NCI-H1694 treated with DMSO at 0.1 percent for 48 hours (cell line): ENCODE measurements around the gene TPX2.
"Not testable (repeated sequence)": the region's sequence is repeated elsewhere in the genome, so short reads cannot be mapped to it uniquely, and the experiment has no call there.

Experiments used
- DNase-seq: peaks from one replicate; lab custom pipeline; 2025; lab: John Stamatoyannopoulos, UW

TPX2 gene

DNA sequence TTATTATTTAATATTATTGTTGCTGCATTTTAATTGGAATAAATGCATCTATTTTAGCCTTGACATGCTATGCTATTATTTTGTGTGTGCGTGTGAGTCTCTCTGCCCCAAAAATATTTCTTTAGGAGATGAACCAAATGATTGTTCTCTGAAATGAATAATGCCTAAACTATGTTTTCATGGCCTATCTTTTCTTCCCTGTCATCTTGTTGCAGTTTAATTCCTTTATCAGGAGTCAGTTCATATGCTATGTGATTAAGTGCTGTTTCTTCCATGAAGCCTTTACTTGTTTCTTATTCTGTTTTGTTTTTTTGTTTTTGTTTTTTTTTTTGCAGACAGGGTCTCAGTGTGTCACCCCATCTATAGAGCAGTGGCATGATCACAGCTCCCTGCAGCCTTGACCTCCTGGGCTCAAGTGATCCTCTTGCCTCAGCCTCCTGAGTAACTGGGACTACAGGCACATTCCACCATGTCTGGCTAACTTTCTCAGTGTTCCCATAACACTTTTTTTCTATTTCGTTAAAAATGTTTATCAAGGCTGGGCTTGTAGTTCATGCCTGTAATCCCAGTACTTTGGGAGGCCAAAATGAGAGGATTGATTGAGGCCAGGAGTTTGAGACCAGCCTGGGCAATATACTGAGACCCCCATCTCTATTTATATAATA is 25.7 kb downstream of the TPX2 start:
- no peak for DNase-seq

DNA sequence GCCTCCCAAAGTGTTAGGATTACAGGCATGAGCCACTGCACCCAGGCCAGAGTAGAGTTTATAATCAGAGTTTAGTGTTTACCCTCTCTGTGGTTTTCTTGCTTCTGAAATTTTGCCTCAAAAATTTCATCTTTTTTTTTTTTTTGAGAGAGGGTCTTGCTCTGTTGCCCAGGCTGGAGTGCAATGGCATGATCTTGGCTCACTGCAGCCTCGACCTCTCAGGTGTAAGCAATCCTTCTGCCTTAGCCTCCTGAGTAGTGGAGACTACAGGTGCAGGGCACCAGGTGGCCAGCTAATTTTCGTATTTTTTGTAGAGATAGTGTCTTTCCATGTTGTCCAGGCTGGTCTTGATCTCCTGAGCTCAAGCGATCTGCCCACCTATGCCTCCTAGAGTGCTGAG is 28.7 kb downstream of the TPX2 start:
- DNase-seq, result no peak

DNA sequence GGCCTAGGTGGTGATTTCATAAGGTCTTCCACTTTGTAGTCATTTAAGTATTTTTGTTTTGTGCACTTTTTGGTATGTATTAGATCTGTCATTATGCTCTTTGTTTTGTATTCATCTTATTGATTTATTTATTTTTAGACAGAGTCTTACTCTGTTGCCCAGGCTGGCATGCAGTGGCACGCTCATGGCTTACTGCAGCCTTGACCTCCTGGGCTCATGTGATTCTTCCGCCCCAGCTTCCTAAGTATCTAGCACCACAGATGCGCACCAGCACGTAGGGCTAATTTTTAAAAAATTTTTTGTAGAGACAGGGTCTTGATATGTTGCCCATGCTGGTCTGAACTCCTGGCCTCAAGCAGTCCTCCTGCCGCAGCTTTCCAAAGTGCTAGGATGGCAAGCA is 30.6 kb downstream of the TPX2 start:
- no peak for DNase-seq

DNA sequence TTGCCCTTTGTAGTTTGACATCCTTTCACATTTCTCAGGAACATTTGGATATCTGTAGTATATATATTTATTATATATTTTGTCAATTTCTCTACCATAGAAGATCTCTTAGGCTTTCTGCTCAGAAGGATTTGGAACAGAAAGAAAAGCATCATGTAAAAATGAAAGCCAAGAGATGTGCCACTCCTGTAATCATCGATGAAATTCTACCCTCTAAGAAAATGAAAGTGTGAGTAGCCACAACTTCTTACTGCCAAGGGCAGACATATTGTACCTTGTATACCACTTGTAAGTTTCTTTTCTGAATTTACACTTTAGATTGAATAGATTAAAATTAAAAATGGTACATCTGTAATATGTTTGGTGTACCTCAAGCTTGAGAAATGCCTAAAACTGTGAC is 31.2 kb downstream of the TPX2 start:
- no peak for DNase-seq

DNA sequence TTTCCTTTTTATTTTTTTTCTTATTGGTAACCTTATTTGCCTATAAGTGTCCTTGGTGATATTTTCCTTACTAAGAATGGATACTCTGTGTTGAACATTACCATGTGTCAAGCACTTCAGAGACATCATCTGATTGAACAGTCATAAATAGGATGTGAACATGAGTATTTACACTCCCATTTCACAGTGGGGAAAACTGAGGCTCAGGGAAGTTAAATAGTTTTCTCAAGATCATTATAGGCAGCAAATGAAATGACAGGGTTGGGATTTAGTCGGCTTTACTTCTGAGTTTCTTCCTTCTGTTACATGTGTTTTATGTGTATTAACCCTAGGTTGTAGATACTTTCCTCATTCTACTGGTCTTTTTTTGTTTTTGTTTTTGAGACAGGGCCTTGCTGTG is 35.3 kb downstream of the TPX2 start:
- DNase-seq, result no peak

DNA sequence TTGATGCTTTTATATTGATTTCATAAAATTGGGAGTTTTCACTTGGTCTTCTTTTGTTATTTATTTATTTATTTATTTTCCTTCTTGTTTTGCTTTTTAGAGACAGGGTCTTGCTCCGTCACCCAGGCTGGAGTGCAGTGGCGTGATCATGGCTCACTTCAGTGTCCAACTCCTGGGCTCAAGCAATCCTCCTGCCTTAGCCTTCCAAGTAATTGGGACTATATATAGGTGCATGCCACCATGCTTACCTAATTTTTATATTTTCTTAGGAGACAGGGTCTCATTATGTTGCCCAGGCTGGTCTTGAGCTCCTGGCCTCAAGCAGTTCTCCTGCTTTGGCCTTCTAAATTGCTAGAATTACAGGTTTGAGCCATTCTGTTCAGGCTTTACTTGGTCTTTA is 41.7 kb downstream of the TPX2 start:
- DNase-seq, result no peak

DNA sequence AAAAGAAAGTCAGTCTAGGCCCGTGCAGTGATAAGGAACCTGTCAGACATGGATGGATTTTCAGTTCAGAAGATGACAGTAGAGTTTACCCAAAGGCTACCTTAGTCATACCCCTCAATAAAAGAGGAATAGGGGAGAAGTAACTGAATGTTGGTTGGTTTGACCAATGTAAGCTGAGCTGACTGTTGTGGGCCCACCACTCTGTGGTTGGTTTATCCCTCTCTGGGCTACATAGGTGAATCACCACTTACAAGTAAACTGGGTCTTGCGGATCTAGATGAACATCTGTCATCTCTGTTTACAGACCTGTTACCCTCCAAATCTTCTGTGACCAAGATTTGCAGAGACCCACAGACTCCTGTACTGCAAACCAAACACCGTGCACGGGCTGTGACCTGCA is 42.9 kb downstream of the TPX2 start:
- DNase-seq, result no peak

DNA sequence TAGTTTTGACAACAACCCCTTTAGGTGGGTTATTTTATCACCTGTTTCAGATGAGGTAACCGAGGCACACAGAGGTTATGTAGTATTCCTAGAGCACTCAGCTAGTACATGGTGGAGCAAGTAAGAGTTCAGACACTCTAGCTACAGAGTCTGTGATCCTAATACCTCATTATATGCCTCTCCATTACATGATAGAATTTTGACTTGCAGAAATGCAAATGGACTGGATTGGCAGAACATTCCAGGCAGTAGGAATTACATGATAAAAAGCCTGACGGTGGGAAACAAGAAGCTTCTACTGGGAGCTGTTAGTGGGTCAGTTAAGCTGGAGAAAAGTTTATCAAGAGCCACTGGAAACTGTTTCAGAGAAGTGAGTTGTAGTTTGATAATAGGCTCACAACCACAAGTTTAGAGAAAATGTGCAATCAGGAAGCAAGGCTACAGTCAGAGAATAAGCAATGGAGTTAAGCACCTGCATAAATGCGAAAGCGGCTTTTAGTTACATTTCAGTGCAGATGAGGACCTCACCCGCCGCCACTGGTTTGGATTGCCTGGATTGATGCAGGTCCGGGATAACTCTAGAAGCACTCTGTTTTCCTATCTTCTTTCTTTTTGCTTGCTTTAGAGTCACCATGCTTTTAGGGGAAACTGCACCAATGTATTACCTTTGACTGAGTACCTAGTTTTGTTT is 45.4 kb downstream of the TPX2 start:
- no peak for DNase-seq

DNA sequence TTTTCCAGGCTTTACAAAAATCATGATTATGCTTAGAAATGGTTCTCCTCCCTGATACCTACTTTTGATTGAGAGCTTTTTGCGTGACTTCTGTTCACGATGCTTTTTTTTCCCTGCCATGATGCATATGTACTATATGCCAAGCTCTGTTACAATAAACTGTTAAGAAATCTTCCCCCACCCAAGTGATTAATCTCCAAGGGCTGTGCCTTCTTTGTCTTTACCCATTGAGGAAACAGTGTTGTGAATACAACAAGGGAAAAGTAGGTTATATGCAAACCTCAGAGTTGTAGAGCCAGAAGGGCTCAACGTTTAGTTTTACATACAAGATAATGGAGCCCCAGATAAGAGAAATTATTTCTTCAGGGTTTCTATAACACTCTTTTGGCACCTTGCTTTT is 46.0 kb downstream of the TPX2 start:
- DNase-seq, result no peak

DNA sequence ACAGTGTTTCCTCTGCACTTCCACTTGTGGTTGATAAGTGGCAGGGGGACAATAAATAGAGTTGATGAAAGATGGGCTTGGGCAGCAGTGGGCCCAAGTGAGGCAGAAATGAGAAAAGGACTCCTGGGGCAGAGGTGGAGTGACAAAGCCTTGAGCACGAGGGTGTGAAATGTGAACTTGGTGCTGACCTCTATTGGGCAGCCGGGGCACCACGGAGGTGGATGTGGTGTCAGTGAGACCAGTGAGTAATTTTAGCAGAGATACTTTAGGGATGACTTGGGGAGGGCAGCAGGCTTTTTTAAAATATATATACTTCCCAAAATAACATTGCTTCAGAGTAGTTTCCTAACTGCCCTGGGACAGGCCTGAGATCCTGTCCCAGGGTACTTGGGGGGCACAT is 49.5 kb downstream of the TPX2 start:
- no peak for DNase-seq

DNA sequence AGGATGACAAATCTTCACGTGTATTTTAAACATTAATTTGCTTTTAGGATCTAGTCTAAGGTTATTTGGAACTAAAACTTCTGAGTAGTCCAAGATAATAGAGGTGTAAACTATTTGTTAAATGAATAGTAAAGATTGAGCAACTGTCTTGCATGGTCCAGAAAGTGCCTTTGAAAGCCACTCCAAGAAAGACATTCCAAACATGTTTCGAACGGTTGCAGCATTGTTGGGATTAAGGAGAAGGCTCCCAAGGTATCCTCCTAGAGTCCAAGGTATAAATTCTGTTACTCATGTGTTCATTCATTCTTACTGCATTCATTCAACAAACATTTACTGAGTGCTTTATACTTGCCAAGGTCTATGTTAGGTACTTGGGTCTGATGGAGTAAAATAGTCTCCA is 51.3 kb downstream of the TPX2 start:
- no peak for DNase-seq

DNA sequence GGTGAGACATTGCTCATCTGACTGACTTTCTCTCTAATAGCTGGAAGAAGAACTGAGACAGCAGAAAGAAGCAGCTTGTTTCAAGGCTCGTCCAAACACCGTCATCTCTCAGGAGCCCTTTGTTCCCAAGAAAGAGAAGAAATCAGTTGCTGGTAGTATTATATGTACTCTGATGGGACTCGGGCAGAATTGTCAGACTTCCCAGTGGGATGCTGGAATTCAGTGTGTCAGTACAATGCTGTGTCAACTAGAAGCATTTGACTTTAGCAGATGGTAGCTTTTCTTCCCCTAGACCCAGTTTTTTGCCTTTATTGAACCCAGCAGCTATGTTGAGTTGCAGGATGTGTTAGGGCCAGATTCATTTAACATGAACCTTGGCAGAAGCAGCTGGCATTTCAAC is 58.3 kb downstream of the TPX2 start:
- no peak for DNase-seq

DNA sequence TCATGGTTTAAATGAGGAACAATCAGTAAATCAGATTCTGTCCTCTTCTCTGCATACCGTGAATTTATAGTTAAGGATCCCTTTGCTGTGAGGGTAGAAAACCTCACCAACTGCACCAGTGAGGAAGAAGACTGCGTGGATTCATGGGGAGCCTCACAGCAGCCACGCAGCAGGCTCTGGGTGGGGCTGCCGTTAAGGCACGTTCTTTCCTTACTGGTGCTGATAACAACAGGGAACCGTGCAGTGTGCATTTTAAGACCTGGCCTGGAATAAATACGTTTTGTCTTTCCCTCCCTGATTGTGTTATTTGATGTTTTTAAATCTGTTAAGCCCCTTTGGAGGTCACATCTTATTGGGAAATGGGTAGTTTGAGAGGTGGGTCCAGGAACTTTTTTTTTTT is 62.4 kb downstream of the TPX2 start:
- no peak for DNase-seq

DNA sequence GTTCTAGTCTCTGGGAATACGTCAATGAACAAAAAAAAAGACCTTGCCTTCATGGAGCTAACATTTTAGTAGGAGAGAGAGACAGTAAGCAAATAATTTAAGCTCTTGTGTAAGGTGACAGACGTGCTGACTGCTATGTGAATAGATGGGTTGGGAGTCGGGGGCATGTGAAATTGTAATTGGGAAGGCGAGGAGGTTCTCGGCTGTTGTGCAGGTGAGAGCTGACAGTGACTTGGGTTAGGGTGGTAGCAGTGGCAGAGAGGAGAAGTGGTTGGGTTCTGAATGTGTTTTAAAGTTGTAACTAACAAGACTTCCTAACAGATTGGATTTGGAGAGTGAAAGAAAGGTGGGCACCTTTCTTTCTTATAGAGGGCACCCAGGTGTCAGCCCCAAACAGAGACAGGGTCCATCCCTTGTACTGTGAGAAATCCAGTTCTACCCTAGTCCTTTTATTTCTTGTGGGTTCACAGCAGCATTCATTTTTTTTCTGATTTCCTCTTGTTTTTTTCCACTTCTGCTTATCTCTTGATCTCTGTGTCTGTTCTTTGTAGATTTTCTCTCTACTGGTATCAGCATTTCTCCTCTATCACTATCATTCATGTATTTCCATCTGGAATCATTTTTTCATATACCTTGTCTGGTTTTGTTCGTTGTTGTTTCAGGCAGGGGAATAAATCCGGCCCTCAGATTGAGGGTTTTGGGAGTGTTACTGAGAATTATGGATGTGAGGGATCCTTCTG is 64.6 kb downstream of the TPX2 start:
- no peak for DNase-seq

DNA sequence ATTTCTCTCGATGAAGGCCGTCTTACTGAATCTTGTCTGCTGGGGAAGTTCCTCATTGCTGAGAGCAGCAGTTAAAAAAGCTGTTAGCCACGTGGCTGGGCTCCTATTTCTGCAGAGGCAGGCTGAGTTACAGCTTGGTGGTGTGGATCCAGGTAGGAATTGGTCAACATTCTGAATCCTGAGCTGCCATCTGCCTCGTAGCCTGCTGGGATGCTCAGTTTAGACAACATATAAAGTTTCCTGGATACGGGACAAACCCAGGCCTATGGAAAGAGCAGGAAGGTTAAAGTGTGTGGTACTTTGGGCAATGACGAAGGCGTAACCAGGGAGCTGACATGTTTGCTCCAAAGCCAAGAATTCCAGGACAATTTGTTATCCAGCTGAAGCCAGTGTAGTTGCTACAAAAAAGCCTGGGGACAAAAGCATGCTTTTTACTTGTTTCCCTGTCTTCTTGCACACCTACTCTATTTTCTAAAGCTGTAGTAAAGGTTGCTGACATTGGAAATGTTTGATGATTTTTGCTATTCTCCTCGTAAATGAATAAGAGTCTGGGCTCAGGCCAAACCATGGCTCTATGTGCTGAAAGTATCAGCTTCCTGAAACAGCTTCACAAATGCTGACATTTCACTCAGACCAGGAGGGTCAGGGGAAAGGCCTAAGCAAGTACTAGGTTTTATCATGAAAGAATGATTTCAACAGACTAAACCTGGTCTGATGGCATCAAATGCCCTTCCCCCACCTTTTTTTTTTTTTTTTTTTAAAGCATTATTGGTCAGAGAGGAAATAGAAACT is 67.7 kb downstream of the TPX2 start:
- no peak for DNase-seq

DNA sequence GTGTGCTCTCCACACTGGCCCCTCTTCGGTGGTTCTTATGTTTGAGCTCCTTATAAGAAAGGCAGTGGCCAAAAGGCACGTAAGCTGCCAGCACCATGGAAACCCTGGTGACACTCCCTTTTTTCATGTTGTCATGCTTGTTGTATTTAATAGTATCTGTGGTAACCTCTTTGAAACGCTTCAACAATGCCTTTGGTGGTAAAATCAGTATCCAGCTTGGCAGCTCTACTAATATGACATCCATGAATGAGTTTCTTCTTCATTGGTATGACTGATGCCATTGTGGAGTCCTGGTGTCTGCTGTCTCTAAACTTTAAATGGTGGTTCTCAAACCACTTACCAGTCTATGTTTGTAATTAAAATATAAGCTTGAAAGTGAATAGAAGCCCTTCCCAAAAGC is 69.4 kb downstream of the TPX2 start:
- DNase-seq, result no peak

DNA sequence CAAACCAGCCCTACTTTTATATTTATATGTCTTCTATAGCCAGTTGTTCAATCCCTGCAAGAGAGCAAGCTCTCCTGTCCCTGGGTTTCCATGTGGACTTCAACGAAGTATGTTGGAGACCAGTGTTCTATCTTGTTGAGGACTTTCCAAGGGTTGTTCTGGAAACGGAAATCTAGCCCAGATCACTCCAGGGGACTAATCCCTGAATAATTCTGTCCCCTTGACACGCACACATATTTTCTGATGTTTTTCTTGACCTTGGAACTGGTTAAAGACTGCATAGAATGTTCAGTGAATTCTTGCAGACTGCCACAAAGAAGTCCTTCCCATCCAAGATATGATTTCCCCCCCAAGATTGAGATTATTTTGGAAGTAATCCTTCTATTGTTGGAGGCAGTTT is 70.6 kb downstream of the TPX2 start:
- DNase-seq, result no peak

DNA sequence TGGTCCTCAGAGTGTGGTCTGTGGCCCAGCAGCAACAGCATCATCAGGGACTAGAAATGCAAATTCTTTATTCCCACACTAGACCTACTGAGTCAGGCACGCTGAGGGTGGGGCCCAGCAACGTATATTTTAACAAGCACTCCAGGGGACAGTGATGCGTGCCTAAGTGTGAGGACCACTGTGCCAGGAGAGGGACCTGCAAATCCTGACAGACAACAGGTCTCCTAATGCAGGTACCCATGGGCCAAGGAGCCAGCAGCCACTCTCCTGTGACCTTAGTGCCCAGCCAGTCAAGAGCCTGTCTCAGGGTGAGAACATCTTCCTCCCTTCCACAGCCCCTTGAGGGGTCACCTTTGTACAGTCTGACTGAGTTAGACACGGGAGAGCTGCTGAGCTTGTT is 72.1 kb downstream of the TPX2 start:
- DNase-seq, result no peak

DNA sequence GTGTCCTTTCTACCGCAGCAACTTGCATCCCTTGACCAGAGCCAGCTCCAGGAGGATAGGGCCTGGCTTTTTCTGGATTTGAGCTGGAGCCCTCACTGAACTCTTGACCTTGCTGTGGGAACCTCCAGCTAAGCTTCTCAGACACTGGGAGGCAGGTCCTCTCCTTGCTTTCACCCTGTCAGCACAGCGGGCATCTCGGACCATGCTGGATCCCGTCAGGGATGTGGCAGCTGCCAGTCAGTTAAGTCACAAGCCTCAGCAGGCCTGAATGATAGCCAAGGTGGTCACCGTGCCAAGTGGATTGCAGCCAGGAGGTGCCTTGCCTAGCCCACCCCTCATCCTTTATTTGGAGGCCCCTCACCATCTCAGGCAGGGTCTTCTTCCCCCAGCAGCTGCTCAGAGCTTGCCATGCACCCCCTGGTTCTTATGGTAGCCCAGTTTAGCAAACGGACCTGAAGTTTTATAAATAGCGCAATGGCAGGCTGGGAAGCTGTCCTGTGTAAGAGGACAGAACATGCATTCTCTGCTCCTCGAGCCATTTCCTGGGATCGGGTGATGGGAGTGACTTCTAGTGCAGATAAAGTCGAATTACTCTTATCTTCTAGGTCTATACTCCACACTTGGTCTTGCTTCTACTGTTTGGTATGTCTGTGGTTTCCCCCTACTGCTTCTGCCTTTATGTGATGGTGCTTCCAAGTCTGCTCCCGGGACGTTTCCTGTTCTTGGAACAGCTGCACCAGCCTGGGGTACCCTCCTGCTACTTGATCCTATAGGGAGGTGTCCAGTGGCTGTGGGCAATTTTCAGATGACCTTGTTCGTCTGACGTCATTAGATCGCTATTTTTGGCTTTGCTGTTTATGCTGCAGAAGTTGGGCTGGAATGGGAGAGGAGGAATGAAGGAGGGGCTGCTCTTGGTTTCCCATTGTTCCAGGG is 73.0 kb downstream of the TPX2 start:
- peak; percentile 31 for DNase-seq

DNA sequence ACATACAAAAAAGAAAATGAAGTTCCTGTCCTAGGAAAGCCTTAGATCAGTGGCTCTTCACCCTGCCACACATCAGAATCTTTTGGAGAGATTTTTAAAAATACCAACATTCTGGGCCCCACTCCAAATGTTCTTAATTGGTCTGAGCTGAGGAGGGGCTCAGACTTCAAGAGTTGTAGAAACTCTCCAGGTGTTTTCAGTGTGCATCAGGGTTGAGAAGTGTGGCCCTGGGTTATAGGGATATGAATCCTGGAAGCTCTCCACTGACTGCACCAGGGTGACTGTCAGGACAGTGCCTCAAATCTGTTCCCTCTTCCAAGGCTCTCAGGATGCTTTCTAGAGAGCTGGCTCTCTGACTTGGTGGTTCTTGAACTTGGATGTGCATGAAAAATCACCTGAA is 74.5 kb downstream of the TPX2 start:
- no peak for DNase-seq

DNA sequence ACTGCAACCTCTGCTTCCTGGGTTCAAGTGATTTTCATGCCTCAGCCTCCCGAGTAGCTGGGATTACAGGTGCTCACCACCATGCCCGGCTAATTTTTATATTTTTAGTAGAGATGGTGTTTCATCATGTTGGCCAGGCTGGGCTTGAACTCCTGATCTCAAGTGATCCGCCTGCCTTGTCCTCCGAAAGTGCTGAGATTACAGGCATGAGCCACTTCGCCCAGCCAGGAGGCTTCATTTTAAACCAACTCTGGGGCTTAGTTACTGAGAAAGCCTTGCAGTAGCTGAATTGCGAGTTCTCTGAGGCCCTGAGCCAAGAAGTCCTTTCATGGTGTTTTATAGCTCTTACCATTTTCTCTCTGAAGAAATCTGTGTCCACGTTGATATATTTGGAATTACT is 75.1 kb downstream of the TPX2 start:
- not testable (repeated sequence) for DNase-seq
